T-helper 1 cell treated with Interleukin-12 subunit alpha and Interleukin-12 subunit beta and Interleukin-4 antibody, amounts not matched to agents 30 ng/mL and 1 ng/mL, for 36 hours (primary cell): ENCODE data around the gene MYO7A. TPM values are rescaled to one million over a fixed set of nuclear protein-coding genes. Genes with fewer than 3 reads are reported as not detected.

Source experiments
- intact Hi-C: fragments of 100-400 bp; cut with micrococcal nuclease; formaldehyde crosslinking; loops from one replicate; pipeline ENCODE4 v1.15.1; 2024
- total RNA-seq: library from RNA; stranded (reverse); gene quantifications from 2 replicates; pipeline ENCODE4 v1.2.3, GENCODE V29; 2022

The MYO7A gene
- total RNA-seq, 1 donor from 2014 or later, result 0.10 TPM

- intact Hi-C loops, result no loop called here
These were observed 16.9 kb downstream of the MYO7A start for GRCh38 chr11:77144857-77145428.

- intact Hi-C loops, result no loop called here
These were observed 18.4 kb downstream of the MYO7A start for GRCh38 chr11:77146261-77147035.

GRCh38 chr11:77147036-77147315, 18.9 kb downstream of the MYO7A start:
- intact Hi-C loops, result no loop called here

- intact Hi-C loops, result loop anchor here (1.0 kb wide), 2 partner anchors 81 to 100 kb away; partner anchors contain the start of gene CAPN5
These were observed 19.7 kb downstream of the MYO7A start for GRCh38 chr11:77147668-77148321.

GRCh38 chr11:77148963-77149715, 21.1 kb downstream of the MYO7A start:
- intact Hi-C loops, result loop anchor here (1.0 kb wide), 2 partner anchors 83 to 102 kb away; partner anchors contain the start of gene CAPN5

GRCh38 chr11:77149716-77150392, 21.8 kb downstream of the MYO7A start:
- intact Hi-C loops, result loop anchor here (5.0 kb wide), 1 partner anchor 37 kb away; no protein-coding TSS in a partner anchor

GRCh38 chr11:77150836-77151235, 22.8 kb downstream of the MYO7A start:
- intact Hi-C loops, result loop anchor here (5.0 kb wide), 1 partner anchor 36 kb away; no protein-coding TSS in a partner anchor

GRCh38 chr11:77151804-77152509, 23.9 kb downstream of the MYO7A start:
- intact Hi-C loops, result loop anchor here (1.0 to 5.0 kb wide), 2 partner anchors 10 to 35 kb away; no protein-coding TSS in a partner anchor

GRCh38 chr11:77152846-77153245, 24.8 kb downstream of the MYO7A start:
- intact Hi-C loops, result loop anchor here (1.0 to 5.0 kb wide), 2 partner anchors 11 to 34 kb away; no protein-coding TSS in a partner anchor

GRCh38 chr11:77153276-77154185, 25.5 kb downstream of the MYO7A start:
- intact Hi-C loops, result loop anchor here (5.0 kb wide), 1 partner anchor 34 kb away; no protein-coding TSS in a partner anchor

GRCh38 chr11:77154381-77155081, 26.5 kb downstream of the MYO7A start:
- intact Hi-C loops, result loop anchor here (5.0 kb wide), 1 partner anchor 33 kb away; no protein-coding TSS in a partner anchor

GRCh38 chr11:77155082-77155475, 27.0 kb downstream of the MYO7A start:
- intact Hi-C loops, result no loop called here

GRCh38 chr11:77155556-77156130, 27.6 kb downstream of the MYO7A start:
- intact Hi-C loops, result no loop called here

- intact Hi-C loops, result no loop called here
These were observed 28.6 kb downstream of the MYO7A start for GRCh38 chr11:77156396-77157195.

- intact Hi-C loops, result no loop called here
These were observed 30.1 kb downstream of the MYO7A start for GRCh38 chr11:77158041-77158695.

- intact Hi-C loops, result no loop called here
These were observed 31.3 kb downstream of the MYO7A start for GRCh38 chr11:77159219-77159936.
